ENCODE measurements around the gene NDOR1.
A peak's percentile ranks its signal among the peaks of the same experiment; 100 is the strongest.
"Not testable (repeated sequence)": the region's sequence is repeated elsewhere in the genome, so short reads cannot be mapped to it uniquely, and the experiment has no call there.

Gene NDOR1

GRCh38 chr9:137236238-137236935, 30.9 kb downstream of the NDOR1 start:
- peaks cover 14% of the 10 kb centered on the region for H3K4me1 ChIP-seq (ENCODE audit: control insufficient read depth, insufficient read depth, low read length, unreplicated experiment)
- no peaks in the 10 kb centered on the region for H3K27me3 ChIP-seq (ENCODE audit: insufficient read depth, low read length)
- no peak overlapping the region for H3K4me3 ChIP-seq (ENCODE audit: low read depth, low read length)
- no peak overlapping the region for H3K27ac ChIP-seq (ENCODE audit: low read depth, low read length)
- H2AFZ ChIP-seq (ENCODE audit: low read length, unreplicated experiment), result no peak overlapping the region
- no peaks in the 10 kb centered on the region for H3K36me3 ChIP-seq (ENCODE audit: insufficient read depth, low read length)
- peaks cover 13% of the 10 kb centered on the region for H3K79me2 ChIP-seq (ENCODE audit: control insufficient read depth, insufficient read depth, low read length, unreplicated experiment)

- Histone ChIP-seq H3K4me3 (ENCODE audit: low read depth, low read length) (no peak overlapping the region), H2AFZ (ENCODE audit: low read length, unreplicated experiment) (no peak overlapping the region), H3K27ac (ENCODE audit: low read depth, low read length) (no peak overlapping the region), H3K36me3 (ENCODE audit: insufficient read depth, low read length) (peaks cover 4% of the 10 kb centered on the region; the same call in 1 of the 2 replicates), H3K4me1 (ENCODE audit: control insufficient read depth, insufficient read depth, low read length, unreplicated experiment) (peaks cover 14% of the 10 kb centered on the region), H3K27me3 (ENCODE audit: insufficient read depth, low read length) (no peaks in the 10 kb centered on the region), H3K79me2 (ENCODE audit: control insufficient read depth, insufficient read depth, low read length, unreplicated experiment) (peaks cover 18% of the 10 kb centered on the region)
Observed at GRCh38 chr9:137236936-137237421, 31.5 kb downstream of the NDOR1 start.

DNA sequence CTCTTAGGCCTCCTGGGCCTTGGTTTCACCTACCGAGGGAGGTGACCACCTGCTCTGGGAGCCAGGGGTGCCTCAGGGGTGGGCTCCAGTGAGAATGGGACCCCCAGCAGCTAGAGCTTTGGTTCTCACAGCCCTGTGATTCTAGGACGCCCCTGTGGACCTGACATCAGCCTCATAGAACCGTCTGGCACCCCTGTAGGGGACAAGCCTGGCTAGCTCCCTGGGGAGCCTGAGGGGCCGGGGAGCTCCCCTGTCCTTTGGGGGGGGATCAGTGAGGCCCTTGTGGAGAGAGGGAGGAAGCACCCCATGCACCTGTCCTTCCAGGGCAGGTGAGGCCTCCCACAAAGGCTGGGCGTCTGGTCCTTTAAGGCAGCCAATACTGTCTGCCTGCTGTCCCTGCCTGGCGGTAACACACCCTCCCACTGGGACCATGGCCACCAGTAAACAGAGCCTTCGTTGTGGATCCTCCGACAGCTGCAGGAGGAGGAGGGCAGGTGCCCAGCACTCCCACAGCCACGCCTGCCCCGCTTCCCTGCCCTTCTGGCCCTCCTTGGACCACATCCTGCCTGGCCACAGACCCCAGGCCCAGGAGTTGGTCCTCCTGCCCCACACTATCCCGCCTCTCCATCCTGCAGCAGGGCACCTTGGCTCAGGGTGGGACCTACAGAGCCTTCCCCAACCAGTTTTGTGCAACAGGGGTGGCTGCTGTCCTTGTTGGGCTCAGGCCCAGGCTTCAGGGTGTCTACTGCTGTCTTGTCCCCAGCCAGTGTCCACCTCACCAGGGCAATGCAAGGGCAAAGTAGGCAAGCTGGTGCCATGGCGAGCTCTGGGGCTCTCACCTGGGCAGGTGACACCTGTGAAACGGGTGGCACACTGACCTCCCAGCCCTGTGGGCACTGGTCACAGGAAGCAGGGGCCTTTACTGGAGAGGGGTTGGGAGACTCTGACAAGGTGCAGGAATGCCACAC, 32.5 kb downstream of the NDOR1 start:
- Histone ChIP-seq H3K27me3 (ENCODE audit: insufficient read depth, low read length) (no peaks in the 10 kb centered on the region), H3K79me2 (ENCODE audit: control insufficient read depth, insufficient read depth, low read length, unreplicated experiment) (peaks cover 29% of the 10 kb centered on the region), H2AFZ (ENCODE audit: low read length, unreplicated experiment) (no peak overlapping the region), H3K27ac (ENCODE audit: low read depth, low read length) (no peak overlapping the region), H3K4me3 (ENCODE audit: low read depth, low read length) (no peak overlapping the region), H3K4me1 (ENCODE audit: control insufficient read depth, insufficient read depth, low read length, unreplicated experiment) (peaks cover 21% of the 10 kb centered on the region), H3K36me3 (ENCODE audit: insufficient read depth, low read length) (peaks cover 14% of the 10 kb centered on the region; the same call in 1 of the 2 replicates)

DNA sequence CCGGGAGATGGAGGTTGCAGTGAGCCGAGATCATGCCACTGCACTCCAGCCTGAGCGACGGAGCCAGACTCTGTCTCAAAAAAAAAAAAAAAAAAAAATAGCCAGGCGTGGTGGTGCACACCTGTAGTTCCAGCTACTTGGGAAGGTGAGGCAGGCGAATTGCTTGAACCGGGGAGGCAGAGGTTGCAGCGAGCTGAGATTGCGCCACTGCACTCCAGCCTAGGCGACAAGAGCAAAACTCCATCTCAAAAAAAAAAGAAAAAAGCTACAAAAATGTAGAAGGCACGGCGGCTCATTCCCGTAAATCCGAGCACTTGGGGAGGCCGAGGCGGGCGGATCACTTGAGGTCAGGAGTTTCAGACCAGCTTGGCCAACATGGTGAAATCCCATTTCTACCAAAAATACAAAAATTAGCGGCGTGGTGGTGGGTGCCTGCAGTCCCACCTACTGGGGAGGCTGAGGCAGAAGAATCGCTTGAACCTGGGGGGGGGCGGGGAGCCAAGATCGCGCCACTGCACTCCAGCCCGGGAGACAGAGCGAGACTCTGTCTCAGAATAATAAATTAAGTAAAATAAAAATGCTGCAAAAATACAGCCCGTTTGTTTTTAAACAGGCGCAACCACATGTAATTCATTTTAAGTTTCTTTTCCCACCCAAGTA, 34.2 kb downstream of the NDOR1 start:
- Histone ChIP-seq H3K4me3 (ENCODE audit: low read depth, low read length) (peak overlapping the region; percentile 91), H3K36me3 (ENCODE audit: insufficient read depth, low read length) (peaks cover 15% of the 10 kb centered on the region; the same call in 1 of the 2 replicates), H3K27ac (ENCODE audit: low read depth, low read length) (peak overlapping the region; percentile 88), H3K79me2 (ENCODE audit: control insufficient read depth, insufficient read depth, low read length, unreplicated experiment) (peaks cover 41% of the 10 kb centered on the region), H2AFZ (ENCODE audit: low read length, unreplicated experiment) (peak overlapping the region; percentile 21), H3K4me1 (ENCODE audit: control insufficient read depth, insufficient read depth, low read length, unreplicated experiment) (peaks cover 34% of the 10 kb centered on the region)
- H3K27me3 ChIP-seq (ENCODE audit: insufficient read depth, low read length), result not testable (repeated sequence)

DNA sequence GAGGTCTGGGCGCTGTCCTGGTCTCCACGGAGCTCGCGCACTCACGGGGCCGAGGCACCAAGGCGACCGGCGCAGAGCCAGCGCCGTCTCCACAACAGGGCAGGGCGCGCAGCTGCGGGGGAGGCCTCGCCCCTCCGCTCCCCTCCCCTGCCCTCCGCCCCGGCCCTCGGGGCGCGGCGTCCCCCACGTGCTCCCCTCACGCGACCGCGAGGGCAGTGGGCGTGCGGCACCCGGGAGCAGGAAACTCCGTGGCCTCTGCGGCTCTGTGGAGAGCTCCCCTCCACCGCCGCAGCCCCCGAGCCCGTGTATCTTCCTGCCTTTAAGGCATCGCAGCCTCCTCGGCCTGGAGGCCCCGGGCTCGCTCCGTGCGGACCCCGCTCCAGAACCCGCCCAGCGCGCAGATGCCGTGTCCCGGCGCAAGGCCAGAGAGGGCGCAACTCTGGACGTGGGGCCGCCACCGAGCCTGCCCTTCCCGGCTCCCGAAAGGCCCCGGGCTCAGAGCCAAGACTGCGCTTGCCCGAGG, 34.9 kb downstream of the NDOR1 start:
- Histone ChIP-seq H3K27ac (ENCODE audit: low read depth, low read length) (peak overlapping the region; percentile 88), H3K4me3 (ENCODE audit: low read depth, low read length) (peak overlapping the region; percentile 91), H3K4me1 (ENCODE audit: control insufficient read depth, insufficient read depth, low read length, unreplicated experiment) (peaks cover 34% of the 10 kb centered on the region), H3K27me3 (ENCODE audit: insufficient read depth, low read length) (no peaks in the 10 kb centered on the region), H3K36me3 (ENCODE audit: insufficient read depth, low read length) (peaks cover 15% of the 10 kb centered on the region; the same call in 1 of the 2 replicates), H3K79me2 (ENCODE audit: control insufficient read depth, insufficient read depth, low read length, unreplicated experiment) (peaks cover 41% of the 10 kb centered on the region), H2AFZ (ENCODE audit: low read length, unreplicated experiment) (peak overlapping the region; percentile 21)

GRCh38 chr9:137240841-137241489, 35.5 kb downstream of the NDOR1 start, which contains the start of gene TUBB4B:
Gene TUBB4B, plus strand, starts transcription at chr9:137241287. Its CDS starts 74 bp downstream, at chr9:137241361.
- Histone ChIP-seq H3K27me3 (ENCODE audit: insufficient read depth, low read length) (no peaks in the 10 kb centered on the region), H3K4me3 (ENCODE audit: low read depth, low read length) (peak within 1 kb of the TSS; percentile 99), H3K79me2 (ENCODE audit: control insufficient read depth, insufficient read depth, low read length, unreplicated experiment) (peaks cover 41% of the 10 kb centered on the region), H3K36me3 (ENCODE audit: insufficient read depth, low read length) (peaks cover 15% of the 10 kb centered on the region; the same call in 1 of the 2 replicates), H3K4me1 (ENCODE audit: control insufficient read depth, insufficient read depth, low read length, unreplicated experiment) (peaks cover 34% of the 10 kb centered on the region), H3K27ac (ENCODE audit: low read depth, low read length) (peak within 1 kb of the TSS; percentile 88), H2AFZ (ENCODE audit: low read length, unreplicated experiment) (peak within 1 kb of the TSS; percentile 21)

DNA sequence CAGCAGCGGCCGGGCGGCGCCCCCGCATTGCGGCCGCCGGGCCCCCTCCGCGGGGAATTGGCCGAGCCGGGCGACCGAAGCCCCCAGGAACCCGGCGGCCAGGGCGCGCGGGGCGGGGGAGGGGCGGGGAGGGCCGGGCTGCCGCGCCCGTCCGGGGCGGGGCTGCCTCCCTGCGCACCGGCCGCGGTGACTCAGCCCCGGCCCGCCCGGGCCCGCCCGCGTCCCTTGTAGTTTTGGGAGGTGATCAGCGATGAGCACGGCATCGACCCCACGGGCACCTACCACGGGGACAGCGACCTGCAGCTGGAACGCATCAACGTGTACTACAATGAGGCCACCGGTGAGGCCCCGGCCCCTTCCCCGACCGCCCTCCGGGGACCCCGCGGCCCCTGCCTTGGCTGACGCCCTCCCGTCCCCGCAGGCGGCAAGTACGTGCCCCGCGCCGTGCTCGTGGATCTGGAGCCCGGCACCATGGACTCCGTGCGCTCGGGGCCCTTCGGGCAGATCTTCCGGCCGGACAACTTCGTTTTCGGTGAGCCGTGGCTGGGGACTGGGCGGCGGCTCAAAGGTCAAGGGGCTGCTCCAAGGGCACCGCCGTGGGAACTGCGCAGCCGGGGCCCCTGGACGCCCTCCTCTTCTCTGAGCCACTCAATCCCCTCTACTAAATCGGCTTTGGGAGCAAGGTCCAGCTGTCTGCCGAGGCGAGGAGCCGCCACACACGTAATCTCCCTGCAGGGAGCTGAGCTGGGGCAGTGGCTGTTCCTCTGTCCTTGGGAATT, 36.2 kb downstream of the NDOR1 start:
- Histone ChIP-seq H3K27me3 (ENCODE audit: insufficient read depth, low read length) (no peaks in the 10 kb centered on the region), H3K4me3 (ENCODE audit: low read depth, low read length) (peak overlapping the region; percentile 99), H3K27ac (ENCODE audit: low read depth, low read length) (peak overlapping the region; percentile 73), H3K4me1 (ENCODE audit: control insufficient read depth, insufficient read depth, low read length, unreplicated experiment) (peaks cover 32% of the 10 kb centered on the region), H3K36me3 (ENCODE audit: insufficient read depth, low read length) (peaks cover 15% of the 10 kb centered on the region; the same call in 1 of the 2 replicates), H3K79me2 (ENCODE audit: control insufficient read depth, insufficient read depth, low read length, unreplicated experiment) (peaks cover 41% of the 10 kb centered on the region), H2AFZ (ENCODE audit: low read length, unreplicated experiment) (no peak overlapping the region)

GRCh38 chr9:137242269-137243203, 37.0 kb downstream of the NDOR1 start:
- Histone ChIP-seq H3K36me3 (ENCODE audit: insufficient read depth, low read length) (peaks cover 15% of the 10 kb centered on the region; the same call in 1 of the 2 replicates), H3K27ac (ENCODE audit: low read depth, low read length) (peak overlapping the region; percentile 68; the same call in 1 of the 2 replicates), H3K27me3 (ENCODE audit: insufficient read depth, low read length) (no peaks in the 10 kb centered on the region), H3K79me2 (ENCODE audit: control insufficient read depth, insufficient read depth, low read length, unreplicated experiment) (peaks cover 39% of the 10 kb centered on the region), H3K4me1 (ENCODE audit: control insufficient read depth, insufficient read depth, low read length, unreplicated experiment) (peaks cover 30% of the 10 kb centered on the region), H2AFZ (ENCODE audit: low read length, unreplicated experiment) (no peak overlapping the region), H3K4me3 (ENCODE audit: low read depth, low read length) (peak overlapping the region; percentile 99)

All from ACC112 (cell line).